OCI-LY1 (cell line): Measurements from ENCODE around the gene NOXA1.
"Not testable (repeated sequence)": the region's sequence is repeated elsewhere in the genome, so short reads cannot be mapped to it uniquely, and the experiment has no call there.

Experiments
- H2AFZ ChIP-seq: fragments of 200-600 bp; sonication (generic), shearing (Covaris generic); 2 replicates; pipeline ENCODE4 v1.6.0; 2014; ENCODE audit warnings: antibody characterized with exemption, mild to moderate bottlenecking, low read length
- H3F3A ChIP-seq: fragments of 200-600 bp; sonication (generic), shearing (Covaris generic); 2 replicates; pipeline ENCODE4 v1.6.0; 2014; ENCODE audit warnings: mild to moderate bottlenecking, antibody characterized with exemption, low read length, moderate library complexity; ENCODE audit not compliant: insufficient read depth
- H3K27ac ChIP-seq: fragments of 200-600 bp; sonication (generic); 2 replicates; pipeline ENCODE4 v1.5.1; 2014; ENCODE audit warnings: low read length, mixed run types, mild to moderate bottlenecking, low read depth; ENCODE audit not compliant: poor library complexity, severe bottlenecking
- H3K27me3 ChIP-seq: fragments of 200-600 bp; sonication (generic); 2 replicates; pipeline ENCODE4 v1.6.0; 2014; ENCODE audit warnings: antibody characterized with exemption, mild to moderate bottlenecking, low read length, moderate library complexity; ENCODE audit not compliant: insufficient read depth
- H3K36me3 ChIP-seq: fragments of 200-600 bp; sonication (generic); 2 replicates; pipeline ENCODE4 v1.6.1; 2014; ENCODE audit warnings: mild to moderate bottlenecking, antibody characterized with exemption, low read length, moderate library complexity, mixed read lengths; ENCODE audit not compliant: insufficient read depth
- H3K4me1 ChIP-seq: fragments of 200-600 bp; sonication (generic); 2 replicates; pipeline ENCODE4 v1.5.1; 2014; ENCODE audit warnings: mild to moderate bottlenecking, low read length, moderate library complexity; ENCODE audit not compliant: insufficient read depth, severe bottlenecking
- H3K4me2 ChIP-seq: fragments of 200-600 bp; sonication (generic), shearing (Covaris generic); 2 replicates; pipeline ENCODE4 v1.6.1; 2014; ENCODE audit warnings: low read length
- H3K4me3 ChIP-seq: fragments of 200-600 bp; sonication (generic); 2 replicates; pipeline ENCODE4 v1.5.1; 2014; ENCODE audit warnings: low read length, low read depth, mild to moderate bottlenecking, mixed read lengths; ENCODE audit not compliant: poor library complexity, severe bottlenecking
- H3K79me2 ChIP-seq: fragments of 200-600 bp; shearing (Covaris generic); 2 replicates; pipeline ENCODE4 v1.6.1; 2016; ENCODE audit warnings: mixed run types, low read length, mixed read lengths; ENCODE audit not compliant: insufficient read depth
- H3K9ac ChIP-seq: fragments of 200-600 bp; sonication (generic), shearing (Covaris generic); 2 replicates; pipeline ENCODE4 v1.6.1; 2014; ENCODE audit warnings: mild to moderate bottlenecking, low read length, mixed read lengths
- H3K9me2 ChIP-seq: fragments of 200-600 bp; sonication (generic), shearing (Covaris generic); 2 replicates; pipeline ENCODE4 v1.6.1; 2014; ENCODE audit warnings: low read depth, mild to moderate bottlenecking, low read length, mixed read lengths
- H3K9me3 ChIP-seq: fragments of 200-600 bp; shearing (Covaris generic); 2 replicates; pipeline ENCODE4 v1.6.1; 2014; ENCODE audit warnings: low read length, mixed read lengths
- H4K20me1 ChIP-seq: fragments of 200-600 bp; sonication (generic), shearing (Covaris generic); 2 replicates; pipeline ENCODE4 v1.6.0; 2016; ENCODE audit warnings: mild to moderate bottlenecking, low read length; ENCODE audit not compliant: insufficient read depth
- CTCF ChIP-seq: fragments of 200-600 bp; sonication (generic), shearing (Covaris generic); IDR thresholded peaks from 2 replicates; pipeline ENCODE4 v1.5.1; 2017; ENCODE audit warnings: mild to moderate bottlenecking, antibody characterized with exemption, low read length, moderate library complexity, mixed read lengths
- EZH2 ChIP-seq: fragments of 200-600 bp; sonication (generic), shearing (Covaris generic); IDR thresholded peaks from 2 replicates; pipeline ENCODE4 v1.8.0; 2017; ENCODE audit warnings: borderline replicate concordance, mixed run types, mild to moderate bottlenecking, antibody characterized with exemption, low read length, moderate library complexity, mixed read lengths

NOXA1 gene

DNA sequence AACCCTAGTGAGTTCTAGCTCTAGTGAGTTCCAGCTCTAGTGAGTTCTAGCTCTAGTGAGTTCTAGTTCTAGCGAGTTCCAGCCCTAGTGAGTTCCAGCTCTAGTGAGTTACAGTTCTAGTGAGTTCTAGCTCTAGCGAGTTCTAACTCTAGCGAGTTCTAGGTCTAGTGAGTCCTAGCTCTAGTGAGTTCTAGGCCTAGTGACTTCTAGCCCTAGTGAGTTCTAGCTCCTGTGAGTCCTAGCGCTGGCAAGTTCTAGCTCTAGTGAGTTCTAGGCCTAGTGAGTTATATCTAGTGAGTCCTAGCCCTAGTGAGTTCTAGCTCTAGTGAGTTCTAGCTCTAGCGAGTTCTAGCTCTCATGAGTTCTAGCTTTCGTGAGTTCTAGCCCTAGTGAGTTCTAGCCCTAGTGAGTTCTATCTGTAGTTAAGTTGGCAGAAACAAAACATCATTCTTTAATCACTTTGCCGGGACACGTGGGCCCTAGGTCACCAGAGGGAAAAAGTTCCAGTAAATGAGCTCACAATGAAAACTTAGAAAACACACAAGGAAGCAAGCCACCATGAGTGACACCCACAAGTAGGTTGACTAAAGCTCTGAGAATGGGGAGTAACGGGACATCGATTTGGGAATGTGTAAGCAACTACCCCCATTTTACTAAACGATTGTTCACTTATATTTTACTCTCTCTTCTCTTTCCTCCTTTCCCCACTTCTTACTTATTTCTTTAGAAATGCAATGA lies 47.7 kb upstream of the NOXA1 start:
- Histone ChIP-seq H3K36me3 (no peaks in the 10 kb centered on the region), H3K4me3 (no peak overlapping the region), H3K27me3 (no peaks in the 10 kb centered on the region; the same call in 1 of the 2 replicates), H3K4me2 (no peak overlapping the region), H3K79me2 (no peaks in the 10 kb centered on the region), H4K20me1 (no peaks in the 10 kb centered on the region), H3K9me2 (no peaks in the 10 kb centered on the region), H3K9ac (no peak overlapping the region), H3K9me3 (no peaks in the 10 kb centered on the region), H2AFZ (no peak overlapping the region), H3K27ac (no peak overlapping the region), H3F3A (no peaks in the 10 kb centered on the region), H3K4me1 (no peaks in the 10 kb centered on the region)
- no peak for TF ChIP-seq EZH2
- TF ChIP-seq CTCF, result no peak

- H2AFZ ChIP-seq, result no peak overlapping the region
- no peak overlapping the region for H3K27ac ChIP-seq
- no peaks in the 10 kb centered on the region for H3K4me1 ChIP-seq
- H3K9me2 ChIP-seq, result no peaks in the 10 kb centered on the region
- H4K20me1 ChIP-seq, result no peaks in the 10 kb centered on the region
- no peaks in the 10 kb centered on the region for H3F3A ChIP-seq
- H3K27me3 ChIP-seq, result no peaks in the 10 kb centered on the region; the same call in 1 of the 2 replicates
- TF ChIP-seq CTCF (no peak), EZH2 (no peak)
- no peak overlapping the region for H3K9ac ChIP-seq
- H3K4me3 ChIP-seq, result no peak overlapping the region
- H3K9me3 ChIP-seq, result no peaks in the 10 kb centered on the region
- no peaks in the 10 kb centered on the region for H3K36me3 ChIP-seq
- no peak overlapping the region for H3K4me2 ChIP-seq
- no peaks in the 10 kb centered on the region for H3K79me2 ChIP-seq
Measured at GRCh38 chr9:137376386-137376785, 46.8 kb upstream of the NOXA1 start.

- H3K27ac ChIP-seq, H3K9me2 ChIP-seq, H3K9me3 ChIP-seq, H3F3A ChIP-seq, H3K36me3 ChIP-seq, H2AFZ ChIP-seq, H3K4me1 ChIP-seq, H3K27me3 ChIP-seq, H3K79me2 ChIP-seq, H3K9ac ChIP-seq, H3K4me3 ChIP-seq, H4K20me1 ChIP-seq, H3K4me2 ChIP-seq: not testable (repeated sequence)
Measured at GRCh38 chr9:137378688-137379410, 44.3 kb upstream of the NOXA1 start.
